Stimulated activated CD4-positive, alpha-beta T cell treated with anti-CD3 and anti-CD28 coated beads, Interleukin-2, amount 100 ng/mL, for 24 hours (primary cell): ENCODE results near the gene CNTNAP2.
"Not testable (repeated sequence)": the region's sequence is repeated elsewhere in the genome, so short reads cannot be mapped to it uniquely, and the experiment has no call there.

Source experiments
- DNase-seq, 2 donors: peaks; one replicate each; pipeline ENCODE4 v3.0.0-alpha.2; 2020

The CNTNAP2 gene

GRCh38 chr7:147708871-147709270 lies 1592.3 kb downstream of the CNTNAP2 start:
- no peak for DNase-seq

GRCh38 chr7:147711447-147711846 lies 1594.8 kb downstream of the CNTNAP2 start:
- DNase-seq = no peak

- no peak for DNase-seq
Observed at GRCh38 chr7:147721962-147722830, 1605.6 kb downstream of the CNTNAP2 start.

- DNase-seq = no peak
Observed at GRCh38 chr7:147723536-147723935, 1606.9 kb downstream of the CNTNAP2 start.

- DNase-seq = no peak
Observed at GRCh38 chr7:147731311-147731710, 1614.7 kb downstream of the CNTNAP2 start.

GRCh38 chr7:147737559-147738214 lies 1621.1 kb downstream of the CNTNAP2 start:
- not testable (repeated sequence) for DNase-seq

GRCh38 chr7:147742301-147742700 lies 1625.7 kb downstream of the CNTNAP2 start:
- DNase-seq = no peak

- no peak for DNase-seq
Observed at GRCh38 chr7:147756300-147756699, 1639.7 kb downstream of the CNTNAP2 start.

- no peak for DNase-seq
Observed at GRCh38 chr7:147759327-147759943, 1642.8 kb downstream of the CNTNAP2 start.

- no peak for DNase-seq
Observed at GRCh38 chr7:147765301-147765700, 1648.7 kb downstream of the CNTNAP2 start.

GRCh38 chr7:147771344-147771743 lies 1654.7 kb downstream of the CNTNAP2 start:
- DNase-seq = no peak

GRCh38 chr7:147774461-147774860 lies 1657.9 kb downstream of the CNTNAP2 start:
- no peak for DNase-seq

GRCh38 chr7:147775516-147776284 lies 1659.1 kb downstream of the CNTNAP2 start:
- no peak for DNase-seq

GRCh38 chr7:147777309-147777708 lies 1660.7 kb downstream of the CNTNAP2 start:
- no peak for DNase-seq

GRCh38 chr7:147779949-147780348 lies 1663.3 kb downstream of the CNTNAP2 start:
- DNase-seq = no peak

- DNase-seq = no peak
Observed at GRCh38 chr7:147796581-147796980, 1680.0 kb downstream of the CNTNAP2 start.

- no peak for DNase-seq
Observed at GRCh38 chr7:147798001-147798400, 1681.4 kb downstream of the CNTNAP2 start.

GRCh38 chr7:147801762-147802161 lies 1685.2 kb downstream of the CNTNAP2 start:
- not testable (repeated sequence) for DNase-seq

GRCh38 chr7:147803151-147803550 lies 1686.5 kb downstream of the CNTNAP2 start:
- no peak for DNase-seq

GRCh38 chr7:147803606-147804005 lies 1687.0 kb downstream of the CNTNAP2 start:
- DNase-seq = no peak

- no peak for DNase-seq
Observed at GRCh38 chr7:147804032-147804431, 1687.4 kb downstream of the CNTNAP2 start.

GRCh38 chr7:147805996-147806576 lies 1689.5 kb downstream of the CNTNAP2 start:
- no peak for DNase-seq

- no peak for DNase-seq
Observed at GRCh38 chr7:147809786-147810185, 1693.2 kb downstream of the CNTNAP2 start.
